Mesenchymal stem cell (in vitro differentiated cells and primary cell): ENCODE data around the gene NEK1.
"Not testable (repeated sequence)": the region's sequence is repeated elsewhere in the genome, so short reads cannot be mapped to it uniquely, and the experiment has no call there.

Source experiments
- DNase-seq: peaks from one replicate; pipeline ENCODE4 v3.0.0-alpha.2; 2013
- H2AFZ ChIP-seq: one replicate; pipeline ENCODE4 v1.6.1; 2013; ENCODE audit warnings: low read depth, mild to moderate bottlenecking, control low read depth, inconsistent platforms, low read length, moderate library complexity
- H2AK5ac ChIP-seq: 2 replicates; pipeline ENCODE4 v1.6.1; 2013; ENCODE audit warnings: low read length, moderate library complexity, mild to moderate bottlenecking, inconsistent platforms; ENCODE audit not compliant: severe bottlenecking
- H2BK120ac ChIP-seq: one replicate; pipeline ENCODE4 v1.6.1; 2013; ENCODE audit warnings: low read depth, mild to moderate bottlenecking, inconsistent platforms, low read length, moderate library complexity
- H2BK12ac ChIP-seq, 2 experiments: one replicate each; pipeline ENCODE4 v1.6.1; 2013; ENCODE audit warnings: inconsistent platforms in 2 of 2, low read length in 2 of 2, mild to moderate bottlenecking in 2 of 2, moderate library complexity in 2 of 2, control low read depth in 1 of 2
- H2BK15ac ChIP-seq: one replicate; pipeline ENCODE4 v1.6.1; 2013; ENCODE audit warnings: mild to moderate bottlenecking, low read depth, inconsistent platforms; ENCODE audit not compliant: poor library complexity, severe bottlenecking
- H2BK5ac ChIP-seq: 2 replicates; pipeline ENCODE4 v1.6.1; 2013; ENCODE audit warnings: low read depth, mild to moderate bottlenecking, low read length, control low read depth, inconsistent platforms; ENCODE audit not compliant: poor library complexity, severe bottlenecking
- H3K14ac ChIP-seq, 2 experiments: one replicate each; pipeline ENCODE4 v1.6.1; 2013; ENCODE audit warnings: inconsistent platforms in 2 of 2, low read length in 2 of 2, control low read depth in 1 of 2, mild to moderate bottlenecking in 1 of 2, moderate library complexity in 1 of 2
- H3K18ac ChIP-seq, 2 experiments: one replicate each; pipeline ENCODE4 v1.6.1; 2013; ENCODE audit warnings: inconsistent platforms in 2 of 2, low read length in 2 of 2, control low read depth in 1 of 2, low read depth in 1 of 2, mild to moderate bottlenecking in 1 of 2
- H3K23ac ChIP-seq, 2 experiments: one replicate each; pipeline ENCODE4 v1.6.1; 2013; ENCODE audit warnings: inconsistent platforms in 2 of 2, low read length in 2 of 2, mild to moderate bottlenecking in 2 of 2, moderate library complexity in 2 of 2, control low read depth in 1 of 2
- H3K27ac ChIP-seq: 2 replicates; pipeline ENCODE4 v1.5.1; 2013; ENCODE audit warnings: mild to moderate bottlenecking, moderate library complexity, low read length, control low read depth, inconsistent platforms; ENCODE audit not compliant: poor library complexity, severe bottlenecking
- H3K27me3 ChIP-seq, 2 experiments: 2 replicates each; pipeline versions ENCODE4 v1.6.1 to v1.7.0; 2013; ENCODE audit warnings: low read length in 2 of 2, mild to moderate bottlenecking in 2 of 2, moderate library complexity in 2 of 2, control low read depth in 1 of 2, inconsistent platforms in 1 of 2; ENCODE audit not compliant: control insufficient read depth in 1 of 2, insufficient read depth in 1 of 2
- H3K36me3 ChIP-seq, 2 experiments: 2 replicates each; pipeline versions ENCODE4 v1.6.1 to v1.7.0; 2013; ENCODE audit warnings: low read length in 2 of 2, control low read depth in 1 of 2, inconsistent platforms in 1 of 2, low read depth in 1 of 2, mild to moderate bottlenecking in 1 of 2; ENCODE audit not compliant: insufficient read depth in 2 of 2, control insufficient read depth in 1 of 2
- H3K4ac ChIP-seq, 2 experiments: one replicate each; pipeline ENCODE4 v1.6.1; 2013; ENCODE audit warnings: inconsistent platforms in 2 of 2, low read length in 2 of 2, mild to moderate bottlenecking in 2 of 2, moderate library complexity in 2 of 2, control low read depth in 1 of 2, low read depth in 1 of 2
- H3K4me1 ChIP-seq: 2 replicates; pipeline ENCODE4 v1.6.1; 2013; ENCODE audit warnings: low read depth, low read length, control low read depth; ENCODE audit not compliant: control insufficient read depth, insufficient read depth
- H3K4me2 ChIP-seq: 2 replicates; pipeline ENCODE4 v1.6.1; 2013; ENCODE audit warnings: low read length, mild to moderate bottlenecking, inconsistent platforms; ENCODE audit not compliant: poor library complexity, severe bottlenecking
- H3K4me3 ChIP-seq, 2 experiments: 2 replicates each; pipeline versions ENCODE4 v1.5.1 to v1.7.0; 2013; ENCODE audit warnings: low read length in 2 of 2, mild to moderate bottlenecking in 2 of 2, control low read depth in 1 of 2, low read depth in 1 of 2; ENCODE audit not compliant: insufficient read depth in 1 of 2
- H3K79me1 ChIP-seq: replicated peaks from 2 replicates; pipeline ENCODE4 v1.6.1; 2013; ENCODE audit warnings: mild to moderate bottlenecking, control low read depth, low read length, inconsistent platforms; ENCODE audit not compliant: poor library complexity, severe bottlenecking
- H3K9ac ChIP-seq: 2 replicates; pipeline ENCODE4 v1.7.0; 2013; ENCODE audit warnings: mild to moderate bottlenecking, low read length, moderate library complexity
- H3K9me3 ChIP-seq: 2 replicates; pipeline ENCODE4 v1.7.0; 2013; ENCODE audit warnings: mild to moderate bottlenecking, low read length; ENCODE audit not compliant: control insufficient read depth
- H4K8ac ChIP-seq: one replicate; pipeline ENCODE4 v1.6.1; 2013; ENCODE audit warnings: inconsistent platforms, mild to moderate bottlenecking, low read length, moderate library complexity
- H4K91ac ChIP-seq: one replicate; pipeline ENCODE4 v1.6.1; 2013; ENCODE audit warnings: mild to moderate bottlenecking, low read length, inconsistent platforms
- WGBS: methylation state at CpG from one replicate; pipeline ENCODE4 v1.1.7; 2013; ENCODE audit warnings: mixed read lengths; 5-methylcytosine and 5-hydroxymethylcytosine counted together

NEK1 gene

DNA sequence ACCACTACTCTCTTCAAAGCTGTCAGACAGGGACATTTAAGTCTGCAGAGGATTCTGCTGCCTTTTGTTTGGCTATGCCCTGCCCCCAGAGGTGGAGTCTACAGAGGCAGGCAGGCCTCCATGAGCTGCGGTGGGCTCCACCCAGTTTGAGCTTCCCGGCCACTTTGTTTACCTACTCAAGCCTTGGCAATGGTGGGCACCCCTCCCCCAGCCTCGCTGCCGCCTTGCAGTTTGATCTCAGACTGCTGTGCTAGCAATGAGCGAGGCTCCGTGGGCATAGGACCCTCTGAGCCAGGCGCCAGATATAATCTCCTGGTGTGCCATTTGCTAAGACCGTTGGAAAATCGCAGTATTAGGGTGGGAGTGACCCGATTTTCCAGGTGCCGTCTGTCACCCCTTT, 112.5 kb downstream of the NEK1 start:
- not testable (repeated sequence) for H4K8ac ChIP-seq, H2BK120ac ChIP-seq, H3K18ac ChIP-seq, H3K23ac ChIP-seq, H3K27ac ChIP-seq, H2BK12ac ChIP-seq, H2AFZ ChIP-seq, H2BK15ac ChIP-seq, H3K79me1 ChIP-seq, H2AK5ac ChIP-seq, H3K4ac ChIP-seq, DNase-seq, H3K14ac ChIP-seq, H3K4me3 ChIP-seq, H3K4me1 ChIP-seq, H4K91ac ChIP-seq, H3K27me3 ChIP-seq, H3K9ac ChIP-seq, H2BK5ac ChIP-seq, H3K4me2 ChIP-seq
- H3K36me3 ChIP-seq: peaks cover 4 to 39% of the 10 kb centered on the region in 2 experiments
- 97% methylated on average over 11 of the region's 11 CpGs for WGBS
- peaks cover 31% of the 10 kb centered on the region for H3K9me3 ChIP-seq

DNA sequence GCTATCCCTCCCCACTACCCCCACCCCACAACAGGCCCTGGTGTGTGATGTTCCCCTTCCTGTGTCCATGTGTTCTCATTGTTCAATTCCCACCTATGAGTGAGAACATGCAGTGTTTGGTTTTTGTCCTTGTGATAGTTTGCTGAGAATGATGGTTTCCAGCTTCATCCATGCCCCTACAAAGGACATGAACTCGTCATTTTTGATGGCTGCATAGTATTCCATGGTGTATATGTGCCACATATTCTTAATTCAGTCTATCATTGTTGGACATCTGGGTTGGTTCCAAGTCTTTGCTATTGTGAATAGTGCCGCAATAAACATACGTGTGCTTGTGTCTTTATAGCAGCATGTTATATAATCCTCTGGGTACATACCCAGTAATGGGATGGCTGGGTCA, 118.1 kb downstream of the NEK1 start:
- H3K27ac ChIP-seq, H3K9me3 ChIP-seq, H3K4me1 ChIP-seq, H3K4me2 ChIP-seq, H3K27me3 ChIP-seq, H4K91ac ChIP-seq, H3K9ac ChIP-seq, H2BK5ac ChIP-seq, H2AK5ac ChIP-seq, H3K4me3 ChIP-seq, DNase-seq, H3K14ac ChIP-seq, H3K4ac ChIP-seq, H2BK12ac ChIP-seq, H2BK120ac ChIP-seq, H3K23ac ChIP-seq, H2AFZ ChIP-seq, H3K79me1 ChIP-seq, H4K8ac ChIP-seq, H2BK15ac ChIP-seq, H3K18ac ChIP-seq: not testable (repeated sequence)
- 94% methylated on average over 3 of the region's 3 CpGs for WGBS
- peaks cover 6 to 18% of the 10 kb centered on the region in 2 experiments for H3K36me3 ChIP-seq

DNA sequence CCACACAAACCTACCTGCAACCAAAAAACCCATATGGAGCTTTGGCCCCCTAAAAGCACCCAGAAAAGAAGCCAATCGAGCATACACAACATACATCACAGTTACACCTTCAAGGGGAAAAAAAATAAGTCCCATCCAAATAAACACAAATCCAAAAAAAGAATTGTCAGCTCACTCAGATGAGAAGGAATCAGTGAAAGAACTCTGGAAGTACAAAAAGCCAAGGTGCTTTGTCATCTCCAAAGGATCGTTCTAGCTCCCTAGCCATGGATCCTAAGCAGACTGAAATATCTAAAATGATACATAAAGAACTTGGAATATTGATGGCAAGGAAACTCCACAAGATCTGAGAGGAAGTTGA, 119.2 kb downstream of the NEK1 start:
- H3K23ac ChIP-seq: no peak overlapping the region
- H3K27me3 ChIP-seq: no peaks in the 10 kb centered on the region
- peaks cover 2% of the 10 kb centered on the region for H3K79me1 ChIP-seq
- no peak overlapping the region for H4K91ac ChIP-seq
- WGBS: 13% methylated on average over 1 of the region's 2 CpGs
- H2BK120ac ChIP-seq: no peak overlapping the region
- no peak overlapping the region for H2AFZ ChIP-seq
- no peak overlapping the region for H4K8ac ChIP-seq
- no peak overlapping the region for H2BK5ac ChIP-seq
- H3K4ac ChIP-seq: no peak overlapping the region
- H3K27ac ChIP-seq: no peak overlapping the region
- H3K18ac ChIP-seq: no peak overlapping the region
- no peak overlapping the region for H3K4me3 ChIP-seq
- no peak overlapping the region for H2BK15ac ChIP-seq
- H3K9ac ChIP-seq: no peak overlapping the region
- peaks cover 5% of the 10 kb centered on the region for H3K9me3 ChIP-seq
- peak; percentile 2 for DNase-seq
- no peak overlapping the region for H2AK5ac ChIP-seq
- H3K36me3 ChIP-seq: peaks cover 6 to 18% of the 10 kb centered on the region in 2 experiments
- H3K4me1 ChIP-seq: no peaks in the 10 kb centered on the region
- H3K4me2 ChIP-seq: no peak overlapping the region
- no peak overlapping the region for H2BK12ac ChIP-seq
- no peak overlapping the region for H3K14ac ChIP-seq

DNA sequence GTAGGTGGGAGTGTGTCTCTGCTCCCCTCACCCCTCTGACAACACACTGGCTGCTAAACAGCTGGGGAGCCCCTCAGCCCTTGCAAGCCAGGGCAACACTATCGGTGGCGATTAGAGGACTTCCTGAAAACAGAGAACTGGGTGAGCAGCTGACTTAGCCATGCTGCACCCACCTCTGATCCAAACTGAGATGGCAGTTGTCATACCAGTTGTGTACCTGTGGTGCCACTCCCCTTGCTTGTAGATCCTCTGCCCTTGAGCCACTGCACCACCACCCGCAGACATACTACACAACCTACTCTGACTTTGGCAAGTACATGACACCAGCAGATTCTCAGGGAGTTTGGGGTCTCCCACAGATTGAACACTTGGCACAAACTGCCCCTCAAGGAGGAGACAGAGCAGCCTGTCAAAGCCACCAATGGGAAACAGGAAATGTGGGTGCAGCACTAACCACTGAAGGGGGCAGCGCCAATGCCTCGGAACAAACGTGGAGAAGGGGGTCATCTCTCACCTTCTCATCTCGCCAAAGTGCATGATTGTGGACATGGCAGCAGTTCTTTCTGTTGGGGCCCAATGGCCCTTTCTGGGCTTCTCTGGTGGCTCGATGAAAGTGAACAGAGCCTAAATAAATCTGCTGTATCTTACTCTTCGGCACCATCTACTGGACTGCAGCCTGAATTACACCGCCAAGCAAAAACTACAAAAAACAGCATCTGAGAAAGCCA, 119.8 kb downstream of the NEK1 start:
- no peak overlapping the region for H2BK120ac ChIP-seq
- 63% methylated on average over 10 of the region's 10 CpGs for WGBS

More for the DNA sequence above, 119.8 kb downstream of the NEK1 start:
- no peak overlapping the region for H2BK12ac ChIP-seq
- no peak overlapping the region for H3K14ac ChIP-seq
- peaks cover 6 to 18% of the 10 kb centered on the region in 2 experiments for H3K36me3 ChIP-seq
- H3K23ac ChIP-seq: no peak overlapping the region
- H2AK5ac ChIP-seq: no peak overlapping the region
- no peak overlapping the region for H2AFZ ChIP-seq
- H3K4ac ChIP-seq: no peak overlapping the region
- H2BK5ac ChIP-seq: no peak overlapping the region
- no peaks in the 10 kb centered on the region for H3K27me3 ChIP-seq
- DNase-seq: peak; percentile 52
- H4K8ac ChIP-seq: no peak overlapping the region
- H3K4me3 ChIP-seq: no peak overlapping the region
- peaks cover 2% of the 10 kb centered on the region for H3K79me1 ChIP-seq
- H3K9ac ChIP-seq: no peak overlapping the region
- H3K18ac ChIP-seq: no peak overlapping the region
- H3K9me3 ChIP-seq: peaks cover 5% of the 10 kb centered on the region
- no peaks in the 10 kb centered on the region for H3K4me1 ChIP-seq
- no peak overlapping the region for H2BK15ac ChIP-seq
- no peak overlapping the region for H3K27ac ChIP-seq
- H4K91ac ChIP-seq: no peak overlapping the region
- no peak overlapping the region for H3K4me2 ChIP-seq
